OCI-M2 (cell line): ENCODE data around the gene WDR54.

Source experiments
- DNase-seq: peaks from one replicate; lab custom pipeline; 2025; ENCODE audit not compliant: unreplicated experiment; lab: John Stamatoyannopoulos, UW

Gene WDR54

GRCh38 chr2:74421221-74421870 lies at the start of gene WDR54, which contains the start of gene C2orf81:
Gene WDR54 (plus strand): TSS chr2:74421730. CDS start chr2:74422154, 424 bp downstream.
Gene C2orf81 (minus strand): TSS chr2:74421619. CDS start chr2:74421560, 59 bp downstream.
- no peak for DNase-seq

- no peak for DNase-seq
Observed at GRCh38 chr2:74372674-74373073, 48.9 kb upstream of the WDR54 start.

- no peak for DNase-seq
Observed at GRCh38 chr2:74373221-74373676, 48.3 kb upstream of the WDR54 start.

- no peak for DNase-seq
Observed at GRCh38 chr2:74373985-74374384, 47.5 kb upstream of the WDR54 start.

- DNase-seq, result no peak
Observed at GRCh38 chr2:74374509-74375205, 46.9 kb upstream of the WDR54 start.

- no peak for DNase-seq
Observed at GRCh38 chr2:74375838-74376237, 45.7 kb upstream of the WDR54 start.

- no peak for DNase-seq
Observed at GRCh38 chr2:74378007-74378406, 43.5 kb upstream of the WDR54 start.

- DNase-seq, result no peak
Observed at GRCh38 chr2:74379851-74380789, 41.4 kb upstream of the WDR54 start, which contains the start of gene DCTN1. Gene DCTN1 (minus strand): TSS chr2:74380311. CDS start chr2:74380037, 274 bp downstream.

GRCh38 chr2:74381751-74382150 lies 39.8 kb upstream of the WDR54 start:
- no peak for DNase-seq

- DNase-seq, result no peak
Observed at GRCh38 chr2:74383254-74383653, 38.3 kb upstream of the WDR54 start.

- DNase-seq, result no peak
Observed at GRCh38 chr2:74384051-74384450, 37.5 kb upstream of the WDR54 start.

GRCh38 chr2:74385396-74385795 lies 36.1 kb upstream of the WDR54 start:
- no peak for DNase-seq

GRCh38 chr2:74387346-74387745 lies 34.2 kb upstream of the WDR54 start:
- no peak for DNase-seq

- no peak for DNase-seq
Observed at GRCh38 chr2:74390606-74391005, 30.9 kb upstream of the WDR54 start.

- DNase-seq, result no peak
Observed at GRCh38 chr2:74391209-74391579, 30.3 kb upstream of the WDR54 start.

- peak; percentile 45 for DNase-seq
Observed at GRCh38 chr2:74391580-74392448, 29.7 kb upstream of the WDR54 start.

GRCh38 chr2:74392449-74392743 lies 29.1 kb upstream of the WDR54 start:
- no peak for DNase-seq

- no peak for DNase-seq
Observed at GRCh38 chr2:74393525-74393924, 28.0 kb upstream of the WDR54 start.

GRCh38 chr2:74396149-74396548 lies 25.4 kb upstream of the WDR54 start:
- no peak for DNase-seq

- no peak for DNase-seq
Observed at GRCh38 chr2:74399785-74400184, 21.7 kb upstream of the WDR54 start.

GRCh38 chr2:74401891-74402290 lies 19.6 kb upstream of the WDR54 start:
- DNase-seq, result no peak
